Endothelial cell of umbilical vein (primary cell): ENCODE measurements around the gene SH3RF3. TPM values are rescaled to one million over a fixed set of nuclear protein-coding genes. Genes with fewer than 3 reads are reported as not detected.

Source experiments
- BruUV-seq: library from RNA; stranded (reverse); fragments of 400-500 nt; replicated peaks from 2 replicates; lab custom pipeline; 2021; lab: Mats Ljungman, UMichigan
- CTCF ChIA-PET: fragments of 300-600, 350-600 bp; sonication (Branson Sonifier 250); formaldehyde crosslinking; loops from one replicate; lab custom pipeline; 2021; ENCODE audit warnings: antibody characterized with exemption, inconsistent platforms; lab: Charles Lee
- POLR2A ChIA-PET: fragments of 300-600, 350-600 bp; sonication (Branson Sonifier 250); formaldehyde crosslinking; loops from one replicate; lab custom pipeline; 2021; ENCODE audit warnings: antibody characterized with exemption, inconsistent platforms; lab: Charles Lee
- DNase-seq: peaks from one replicate; pipeline ENCODE4 v3.0.0-alpha.2; 2011; ENCODE audit warnings: low read depth, low spot score
- FAIRE-seq: peaks from 2 replicates; lab custom pipeline; 2011; peaks lifted over from hg19 to GRCh38; lab: Jason Lieb, UNC
- H2AFZ ChIP-seq: 2 replicates; pipeline ENCODE4 v1.6.0; 2012; ENCODE audit warnings: low read depth, low read length, control low read depth, inconsistent platforms
- H3K27ac ChIP-seq: 2 replicates; pipeline ENCODE4 v1.5.1; 2011; ENCODE audit warnings: low read depth, mild to moderate bottlenecking, control low read depth, low read length, moderate library complexity; ENCODE audit not compliant: insufficient read depth
- H3K27me3 ChIP-seq, 2 experiments: 2 replicates each; pipeline versions ENCODE4 v1.6.0 to v1.6.1; 2011; ENCODE audit warnings: low read length in 2 of 2, mixed read lengths in 1 of 2; ENCODE audit not compliant: control insufficient read depth in 2 of 2, insufficient read depth in 2 of 2
- H3K36me3 ChIP-seq, 2 experiments: 2 replicates in 1 of 2; 3 replicates in 1 of 2; pipeline ENCODE4 v1.5.1; 2011; ENCODE audit warnings: low read length in 2 of 2, mild to moderate bottlenecking in 1 of 2, moderate library complexity in 1 of 2; ENCODE audit not compliant: control insufficient read depth in 2 of 2, insufficient read depth in 2 of 2; ENCODE audit errors: extremely low read depth in 1 of 2
- H3K4me1 ChIP-seq: 3 replicates; pipeline ENCODE4 v1.5.1; 2011; ENCODE audit warnings: mild to moderate bottlenecking, low read length; ENCODE audit not compliant: control insufficient read depth, insufficient read depth; ENCODE audit errors: extremely low read depth
- H3K4me2 ChIP-seq: 2 replicates; pipeline ENCODE4 v1.6.1; 2011; ENCODE audit warnings: low read length, control low read depth, mixed read lengths; ENCODE audit not compliant: insufficient read depth
- H3K4me3 ChIP-seq, 3 experiments: fragments of 200-600 bp in 1 of 3; sonication (generic), shearing (Covaris generic) in 1 of 3; replicated peaks in 1 of 3; 2 replicates each; pipeline ENCODE4 v1.5.1; 2011 to 2016; ENCODE audit warnings: control low read depth in 3 of 3, low read length in 3 of 3, mild to moderate bottlenecking in 2 of 3, inconsistent platforms in 1 of 3, low read depth in 1 of 3, moderate library complexity in 1 of 3; ENCODE audit not compliant: insufficient read depth in 1 of 3
- H3K79me2 ChIP-seq: 2 replicates; pipeline ENCODE4 v1.6.0; 2012; ENCODE audit warnings: low read length, inconsistent platforms; ENCODE audit not compliant: control insufficient read depth, insufficient read depth
- H3K9ac ChIP-seq: replicated peaks from 2 replicates; pipeline ENCODE3; 2011; ENCODE audit warnings: low read length, control low read depth; ENCODE audit not compliant: insufficient read depth; ENCODE audit errors: extremely low read depth
- H3K9me1 ChIP-seq: replicated peaks from 3 replicates; pipeline ENCODE4 v1.6.0; 2011; ENCODE audit warnings: mild to moderate bottlenecking, low read length; ENCODE audit not compliant: control insufficient read depth, insufficient read depth; ENCODE audit errors: extremely low read depth
- H3K9me3 ChIP-seq: replicated peaks from 2 replicates; pipeline ENCODE4 v1.5.1; 2012; ENCODE audit warnings: low read length, inconsistent platforms; ENCODE audit not compliant: control insufficient read depth, insufficient read depth
- H4K20me1 ChIP-seq: replicated peaks from 2 replicates; pipeline ENCODE3; 2011; ENCODE audit warnings: mild to moderate bottlenecking, low read length; ENCODE audit not compliant: control insufficient read depth, insufficient read depth; ENCODE audit errors: extremely low read depth
- EZH2 ChIP-seq: IDR thresholded peaks from 2 replicates; pipeline ENCODE4 v1.6.1; 2012; ENCODE audit warnings: borderline replicate concordance, low read depth, mild to moderate bottlenecking, moderate library complexity, low read length, inconsistent platforms; ENCODE audit not compliant: severe bottlenecking
- FOS ChIP-seq: IDR thresholded peaks from 2 replicates; pipeline ENCODE4 v1.6.1; 2011; ENCODE audit warnings: mild to moderate bottlenecking, low read length, moderate library complexity, borderline replicate concordance; ENCODE audit not compliant: insufficient read depth
- GATA2 ChIP-seq: IDR thresholded peaks from 2 replicates; pipeline ENCODE4 v1.7.0; 2011; ENCODE audit warnings: low read depth, mild to moderate bottlenecking, moderate library complexity, mixed read lengths, low read length; ENCODE audit not compliant: insufficient read length, insufficient read depth
- JUN ChIP-seq: IDR thresholded peaks from 2 replicates; pipeline ENCODE4 v1.6.1; 2011; ENCODE audit warnings: borderline replicate concordance, low read depth; ENCODE audit not compliant: insufficient read length, insufficient read depth
- MYC ChIP-seq: IDR thresholded peaks from one replicate; pipeline ENCODE4 v1.6.1; 2011; ENCODE audit warnings: mild to moderate bottlenecking, low read depth, low read length
- POLR2A ChIP-seq: IDR thresholded peaks from 2 replicates; pipeline ENCODE4 v1.6.1; 2012; ENCODE audit warnings: low read depth, mild to moderate bottlenecking, control low read depth, low read length
- POLR2AphosphoS5 ChIP-seq: IDR thresholded peaks from 2 replicates; pipeline ENCODE4 v1.6.1; 2012; ENCODE audit warnings: low read depth, mild to moderate bottlenecking, control low read depth, low read length, moderate library complexity; ENCODE audit not compliant: insufficient read depth
- dilution Hi-C: fragments of 300-500 bp; cut with MboI; formaldehyde crosslinking; loops from one replicate; pipeline ENCODE4 v1.15.0; 2019; ENCODE audit warnings: low sequenced_read_pairs; ENCODE audit not compliant: extremely low pct_ligation_motif_present
- intact Hi-C: fragments of 100-400 bp; cut with micrococcal nuclease; formaldehyde crosslinking; loops from one replicate; pipeline ENCODE4 v1.10.0; 2022
- polyA plus RNA-seq, 4 experiments: library from polyadenylated mRNA; depleted of rRNA in 3 of 4; stranded (reverse) in 3 of 4; unstranded in 1 of 4; fragments of >200 nt; gene quantifications; 2 replicates each; pipeline versions ENCODE4 v1.2.1 to v1.2.3, GENCODE V29; 2011 to 2012; ENCODE audit warnings: missing spikeins in 1 of 4
- total RNA-seq: library from RNA; stranded (reverse); gene quantifications from 2 replicates; pipeline ENCODE4 v1.2.3, GENCODE V29; 2021
- TF ChIP-seq, protein P1 (sequence below): IDR thresholded peaks from 2 replicates; pipeline ENCODE4 v1.6.1; 2011; ENCODE audit not compliant: insufficient read depth, insufficient read length
- TF ChIP-seq, protein P2 (sequence below), 2 donors: IDR thresholded peaks; 1 replicate in 1 of 2; 2 replicates in 1 of 2; pipeline ENCODE4 v1.5.1; 2011; ENCODE audit warnings: low read length in 2 of 2, mild to moderate bottlenecking in 2 of 2, moderate library complexity in 2 of 2, control low read depth in 1 of 2, inconsistent platforms in 1 of 2, low read depth in 1 of 2; ENCODE audit not compliant: insufficient read depth in 1 of 2; ENCODE audit errors: extremely low read depth in 1 of 2

The SH3RF3 gene
- total and polyA plus RNA-seq, 2 donors (not counting 3 experiments of a cell fraction or from before 2014, with no cell fraction given) = 3.8 to 14.7 TPM

DNA sequence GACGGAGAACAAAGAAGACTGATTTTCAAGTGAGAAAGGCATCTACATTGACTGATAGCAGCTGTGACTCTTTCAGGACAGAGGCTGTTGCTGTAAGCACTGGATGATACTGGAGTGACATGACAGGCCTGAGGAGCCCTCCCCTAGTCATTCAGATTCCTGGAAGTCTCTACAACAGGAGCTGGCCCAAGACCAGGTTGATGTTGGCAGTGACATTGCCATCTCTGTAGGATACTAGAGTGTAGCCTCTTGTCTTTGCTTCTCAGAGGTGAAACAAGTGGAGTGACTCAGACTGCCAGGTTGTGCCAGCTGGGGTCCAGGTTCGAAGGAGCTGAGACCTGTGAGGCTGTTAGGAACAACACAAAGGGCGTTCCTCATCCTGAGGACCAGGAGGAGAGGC, 44.7 kb upstream of the SH3RF3 start:
- ChIA-PET POLR2A (no interaction called here), CTCF (no interaction called here)
- no peaks in the 10 kb centered on the region for H3K9me1 ChIP-seq
- no peaks in the 10 kb centered on the region for H3K9me3 ChIP-seq
- no peaks in the 10 kb centered on the region for H3K79me2 ChIP-seq
- H4K20me1 ChIP-seq = no peaks in the 10 kb centered on the region
- peaks cover 6% of the 10 kb centered on the region for H3K4me1 ChIP-seq
- no peak overlapping the region for H3K4me2 ChIP-seq
- TF ChIP-seq POLR2AphosphoS5 = no peak
- no peak for TF ChIP-seq MYC
- no peak for TF ChIP-seq JUN
- dilution Hi-C loops = no loop called here
- intact Hi-C loops = loop anchor here (10.0 kb wide), 1 partner anchor 550 kb away; no protein-coding TSS in a partner anchor
- H2AFZ ChIP-seq = no peak overlapping the region
- H3K4me3 ChIP-seq = no peak overlapping the region
- no peak for DNase-seq
- H3K27ac ChIP-seq = no peak overlapping the region
- peaks cover 2% of the 10 kb centered on the region in 2 experiments for H3K27me3 ChIP-seq
- no peak overlapping the region for H3K9ac ChIP-seq
- no peak for FAIRE-seq
- no peaks in the 10 kb centered on the region for H3K36me3 ChIP-seq
- no TSS peak for BruUV-seq

DNA sequence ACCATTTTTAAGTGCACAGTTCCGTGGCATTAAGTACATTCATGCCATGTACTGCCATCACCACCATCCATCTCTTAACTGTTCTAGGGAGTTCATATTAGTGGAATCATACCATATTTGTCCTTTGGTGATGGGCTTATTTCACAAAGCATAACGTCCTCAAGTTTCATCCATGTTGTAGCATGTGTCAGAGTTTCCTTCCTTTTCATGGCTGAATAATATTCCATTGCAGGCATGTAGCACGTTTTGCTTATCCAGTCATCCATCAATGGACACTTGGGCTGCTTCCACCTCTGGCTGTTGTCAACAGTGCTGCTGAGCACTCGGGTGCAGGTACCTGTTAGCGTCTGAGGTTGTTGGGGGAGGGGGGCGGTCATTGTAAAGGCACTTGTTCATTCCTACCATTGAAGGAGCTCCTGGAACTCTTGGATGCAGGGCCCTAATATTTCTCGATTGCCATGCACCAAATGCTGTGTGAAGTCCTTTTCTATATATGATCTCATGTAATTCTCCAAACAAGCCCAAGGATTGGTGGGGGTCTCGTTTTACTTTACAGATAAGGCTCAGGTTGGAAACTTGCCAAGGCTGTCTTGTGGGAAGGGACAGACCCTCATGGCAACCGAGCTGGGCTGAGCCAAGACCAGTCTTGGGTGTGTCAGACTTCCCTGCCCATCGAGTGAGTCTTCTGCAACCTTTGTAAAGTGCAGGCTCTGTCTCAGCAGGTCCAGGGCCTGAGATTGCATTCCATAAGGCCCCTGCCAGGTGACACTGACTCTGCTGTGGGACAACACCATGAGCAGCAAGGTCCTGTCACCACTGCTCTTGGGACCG, 42.9 kb upstream of the SH3RF3 start:
- no peak for FAIRE-seq
- H3K9me3 ChIP-seq = no peaks in the 10 kb centered on the region
- H3K36me3 ChIP-seq = no peaks in the 10 kb centered on the region
- H3K9me1 ChIP-seq = no peaks in the 10 kb centered on the region
- H3K4me2 ChIP-seq = no peak overlapping the region
- H4K20me1 ChIP-seq = no peaks in the 10 kb centered on the region
- TF ChIP-seq JUN (no peak), EZH2 (no peak), POLR2AphosphoS5 (no peak), FOS (no peak), POLR2A (no peak), GATA2 (no peak), MYC (no peak)
- TF ChIP-seq, protein P1, sequence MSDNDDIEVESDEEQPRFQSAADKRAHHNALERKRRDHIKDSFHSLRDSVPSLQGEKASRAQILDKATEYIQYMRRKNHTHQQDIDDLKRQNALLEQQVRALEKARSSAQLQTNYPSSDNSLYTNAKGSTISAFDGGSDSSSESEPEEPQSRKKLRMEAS = no peak
- TF ChIP-seq, protein P2, sequence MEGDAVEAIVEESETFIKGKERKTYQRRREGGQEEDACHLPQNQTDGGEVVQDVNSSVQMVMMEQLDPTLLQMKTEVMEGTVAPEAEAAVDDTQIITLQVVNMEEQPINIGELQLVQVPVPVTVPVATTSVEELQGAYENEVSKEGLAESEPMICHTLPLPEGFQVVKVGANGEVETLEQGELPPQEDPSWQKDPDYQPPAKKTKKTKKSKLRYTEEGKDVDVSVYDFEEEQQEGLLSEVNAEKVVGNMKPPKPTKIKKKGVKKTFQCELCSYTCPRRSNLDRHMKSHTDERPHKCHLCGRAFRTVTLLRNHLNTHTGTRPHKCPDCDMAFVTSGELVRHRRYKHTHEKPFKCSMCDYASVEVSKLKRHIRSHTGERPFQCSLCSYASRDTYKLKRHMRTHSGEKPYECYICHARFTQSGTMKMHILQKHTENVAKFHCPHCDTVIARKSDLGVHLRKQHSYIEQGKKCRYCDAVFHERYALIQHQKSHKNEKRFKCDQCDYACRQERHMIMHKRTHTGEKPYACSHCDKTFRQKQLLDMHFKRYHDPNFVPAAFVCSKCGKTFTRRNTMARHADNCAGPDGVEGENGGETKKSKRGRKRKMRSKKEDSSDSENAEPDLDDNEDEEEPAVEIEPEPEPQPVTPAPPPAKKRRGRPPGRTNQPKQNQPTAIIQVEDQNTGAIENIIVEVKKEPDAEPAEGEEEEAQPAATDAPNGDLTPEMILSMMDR (IDR thresholded peaks at IDR 0.05; ENCODE audit: extremely low read depth in 1 of 2, insufficient read depth in 1 of 2, low read depth in 1 of 2, low read length in 2 of 2) = no peak
- DNase-seq = no peak
- no peaks in the 10 kb centered on the region for H3K79me2 ChIP-seq
- no peak overlapping the region for H3K9ac ChIP-seq
- no peak overlapping the region for H3K27ac ChIP-seq
- dilution Hi-C loops = no loop called here
- ChIA-PET POLR2A (no interaction called here), CTCF (no interaction called here)
- H3K4me1 ChIP-seq = peaks cover 18% of the 10 kb centered on the region
- intact Hi-C loops = loop anchor here (5.0 to 10.0 kb wide), 2 partner anchors 54 to 549 kb away; no protein-coding TSS in a partner anchor
- H3K27me3 ChIP-seq = peaks cover 0 to 2% of the 10 kb centered on the region in 2 experiments
- H2AFZ ChIP-seq = no peak overlapping the region
- no peak overlapping the region for H3K4me3 ChIP-seq
- BruUV-seq = no TSS peak
